Lower leg skin (tissue), 3 donors: ENCODE data around the gene SORCS1.

Source experiments
- POLR2A ChIP-seq, 2 donors: fragments of 450-650 bp; IDR thresholded peaks; one replicate each; pipeline ENCODE4 v1.6.1; 2016 to 2017; ENCODE audit warnings: antibody characterized with exemption in 2 of 2, mild to moderate bottlenecking in 1 of 2, moderate library complexity in 1 of 2
- TF ChIP-seq, protein P1 (sequence below), 3 donors: fragments of 450-650 bp; IDR thresholded peaks; one replicate each; pipeline ENCODE4 v1.5.1; 2016; ENCODE audit warnings: antibody characterized with exemption in 3 of 3, mild to moderate bottlenecking in 3 of 3, moderate library complexity in 2 of 3

DNA sequence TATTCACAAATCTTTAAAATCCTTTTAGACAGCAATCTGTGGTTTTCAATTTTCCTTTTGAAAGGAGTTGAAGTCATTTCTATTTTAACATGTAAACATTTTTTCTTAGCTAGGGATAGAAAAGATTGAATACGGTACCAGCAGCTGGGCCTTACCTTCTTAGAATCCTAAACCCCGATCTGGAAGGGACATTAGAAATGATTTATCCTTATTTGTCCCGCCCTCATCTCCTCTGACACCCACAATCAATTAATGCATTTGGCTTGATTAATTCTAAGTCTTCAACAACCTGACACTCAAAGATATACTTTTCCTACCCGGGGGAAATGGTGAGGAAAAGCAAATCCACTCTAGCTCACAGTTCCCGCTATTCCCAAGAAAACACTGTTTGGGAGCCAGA lies 100.4 kb downstream of the SORCS1 start:
- TF ChIP-seq, protein P1, sequence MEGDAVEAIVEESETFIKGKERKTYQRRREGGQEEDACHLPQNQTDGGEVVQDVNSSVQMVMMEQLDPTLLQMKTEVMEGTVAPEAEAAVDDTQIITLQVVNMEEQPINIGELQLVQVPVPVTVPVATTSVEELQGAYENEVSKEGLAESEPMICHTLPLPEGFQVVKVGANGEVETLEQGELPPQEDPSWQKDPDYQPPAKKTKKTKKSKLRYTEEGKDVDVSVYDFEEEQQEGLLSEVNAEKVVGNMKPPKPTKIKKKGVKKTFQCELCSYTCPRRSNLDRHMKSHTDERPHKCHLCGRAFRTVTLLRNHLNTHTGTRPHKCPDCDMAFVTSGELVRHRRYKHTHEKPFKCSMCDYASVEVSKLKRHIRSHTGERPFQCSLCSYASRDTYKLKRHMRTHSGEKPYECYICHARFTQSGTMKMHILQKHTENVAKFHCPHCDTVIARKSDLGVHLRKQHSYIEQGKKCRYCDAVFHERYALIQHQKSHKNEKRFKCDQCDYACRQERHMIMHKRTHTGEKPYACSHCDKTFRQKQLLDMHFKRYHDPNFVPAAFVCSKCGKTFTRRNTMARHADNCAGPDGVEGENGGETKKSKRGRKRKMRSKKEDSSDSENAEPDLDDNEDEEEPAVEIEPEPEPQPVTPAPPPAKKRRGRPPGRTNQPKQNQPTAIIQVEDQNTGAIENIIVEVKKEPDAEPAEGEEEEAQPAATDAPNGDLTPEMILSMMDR (IDR thresholded peaks at IDR 0.05), result no peak
- TF ChIP-seq POLR2A (IDR thresholded peaks at IDR 0.05), result no peak
